ENCODE measurements around the gene COA7.

The COA7 gene

GRCh38 chr1:52668711-52669110 is 29.4 kb downstream of the COA7 start:
- Histone ChIP-seq H3K4me1 (ENCODE audit: control insufficient read depth, insufficient read depth, low read length, poor library complexity, severe bottlenecking) (peaks cover 14% of the 10 kb centered on the region), H3K9me3 (ENCODE audit: control insufficient read depth, low read length) (no peaks in the 10 kb centered on the region), H3K27ac (ENCODE audit: low read depth, low read length, severe bottlenecking) (no peak overlapping the region), H3K36me3 (ENCODE audit: control insufficient read depth, insufficient read depth, low read length) (no peaks in the 10 kb centered on the region), H3K4me3 (ENCODE audit: extremely low read depth, insufficient read depth, low read length, poor library complexity, severe bottlenecking) (no peak overlapping the region)
- WGBS, 2 experiments (ENCODE audit: insufficient coverage in 2 of 2): 83 to 100% methylated on average over 2 of the region's 2 CpGs

GRCh38 chr1:52667984-52668383 is 30.2 kb downstream of the COA7 start:
- WGBS, 2 experiments (ENCODE audit: insufficient coverage in 2 of 2): 71 to 94% methylated on average over 1 to 2 of the region's 3 CpGs
- Histone ChIP-seq H3K36me3 (ENCODE audit: control insufficient read depth, insufficient read depth, low read length) (no peaks in the 10 kb centered on the region), H3K4me3 (ENCODE audit: extremely low read depth, insufficient read depth, low read length, poor library complexity, severe bottlenecking) (no peak overlapping the region), H3K4me1 (ENCODE audit: control insufficient read depth, insufficient read depth, low read length, poor library complexity, severe bottlenecking) (peaks cover 10% of the 10 kb centered on the region), H3K9me3 (ENCODE audit: control insufficient read depth, low read length) (no peaks in the 10 kb centered on the region), H3K27ac (ENCODE audit: low read depth, low read length, severe bottlenecking) (no peak overlapping the region)

- peaks cover 7% of the 10 kb centered on the region for H3K4me1 ChIP-seq (ENCODE audit: control insufficient read depth, insufficient read depth, low read length, poor library complexity, severe bottlenecking)
- WGBS, 2 experiments (ENCODE audit: insufficient coverage in 2 of 2): 84 to 91% methylated on average over 4 of the region's 5 CpGs
- no peaks in the 10 kb centered on the region for H3K9me3 ChIP-seq (ENCODE audit: control insufficient read depth, low read length)
- H3K4me3 ChIP-seq (ENCODE audit: extremely low read depth, insufficient read depth, low read length, poor library complexity, severe bottlenecking): no peak overlapping the region
- H3K36me3 ChIP-seq (ENCODE audit: control insufficient read depth, insufficient read depth, low read length): no peaks in the 10 kb centered on the region
- no peak overlapping the region for H3K27ac ChIP-seq (ENCODE audit: low read depth, low read length, severe bottlenecking)
Observed at GRCh38 chr1:52667290-52667689, 30.9 kb downstream of the COA7 start.

- no peak overlapping the region for H3K4me3 ChIP-seq (ENCODE audit: extremely low read depth, insufficient read depth, low read length, poor library complexity, severe bottlenecking)
- H3K36me3 ChIP-seq (ENCODE audit: control insufficient read depth, insufficient read depth, low read length): no peaks in the 10 kb centered on the region
- 85 to 90% methylated on average over 6 to 7 of the region's 8 CpGs for WGBS, 2 experiments (ENCODE audit: insufficient coverage in 2 of 2)
- peaks cover 14% of the 10 kb centered on the region for H3K4me1 ChIP-seq (ENCODE audit: control insufficient read depth, insufficient read depth, low read length, poor library complexity, severe bottlenecking)
- no peaks in the 10 kb centered on the region for H3K9me3 ChIP-seq (ENCODE audit: control insufficient read depth, low read length)
- no peak overlapping the region for H3K27ac ChIP-seq (ENCODE audit: low read depth, low read length, severe bottlenecking)
Observed at GRCh38 chr1:52665006-52665941, 32.9 kb downstream of the COA7 start.

GRCh38 chr1:52663716-52664115 is 34.4 kb downstream of the COA7 start:
- H3K4me3 ChIP-seq (ENCODE audit: extremely low read depth, insufficient read depth, low read length, poor library complexity, severe bottlenecking): no peak overlapping the region
- 98 to 100% methylated on average over 3 to 4 of the region's 5 CpGs for WGBS, 2 experiments (ENCODE audit: insufficient coverage in 2 of 2)

GRCh38 chr1:52662645-52663313 is 35.4 kb downstream of the COA7 start:
- H3K36me3 ChIP-seq (ENCODE audit: control insufficient read depth, insufficient read depth, low read length): no peaks in the 10 kb centered on the region
- peak overlapping the region; percentile 95 for H3K27ac ChIP-seq (ENCODE audit: low read depth, low read length, severe bottlenecking)
- peaks cover 19% of the 10 kb centered on the region for H3K4me1 ChIP-seq (ENCODE audit: control insufficient read depth, insufficient read depth, low read length, poor library complexity, severe bottlenecking)
- no peaks in the 10 kb centered on the region for H3K9me3 ChIP-seq (ENCODE audit: control insufficient read depth, low read length)
- WGBS, 2 experiments (ENCODE audit: insufficient coverage in 2 of 2): 18 to 28% methylated on average over 9 of the region's 13 CpGs
- no peak overlapping the region for H3K4me3 ChIP-seq (ENCODE audit: extremely low read depth, insufficient read depth, low read length, poor library complexity, severe bottlenecking)

More at GRCh38 chr1:52663716-52664115, 34.4 kb downstream of the COA7 start:
- H3K36me3 ChIP-seq (ENCODE audit: control insufficient read depth, insufficient read depth, low read length): no peaks in the 10 kb centered on the region
- H3K4me1 ChIP-seq (ENCODE audit: control insufficient read depth, insufficient read depth, low read length, poor library complexity, severe bottlenecking): peaks cover 19% of the 10 kb centered on the region
- H3K27ac ChIP-seq (ENCODE audit: low read depth, low read length, severe bottlenecking): no peak overlapping the region
- H3K9me3 ChIP-seq (ENCODE audit: control insufficient read depth, low read length): no peaks in the 10 kb centered on the region

- H3K9me3 ChIP-seq (ENCODE audit: control insufficient read depth, low read length): no peaks in the 10 kb centered on the region
- H3K27ac ChIP-seq (ENCODE audit: low read depth, low read length, severe bottlenecking): peak overlapping the region; percentile 85
- no peak overlapping the region for H3K4me3 ChIP-seq (ENCODE audit: extremely low read depth, insufficient read depth, low read length, poor library complexity, severe bottlenecking)
- 89 to 90% methylated on average over 2 to 3 of the region's 3 CpGs for WGBS, 2 experiments (ENCODE audit: insufficient coverage in 2 of 2)
- peaks cover 19% of the 10 kb centered on the region for H3K4me1 ChIP-seq (ENCODE audit: control insufficient read depth, insufficient read depth, low read length, poor library complexity, severe bottlenecking)
- no peaks in the 10 kb centered on the region for H3K36me3 ChIP-seq (ENCODE audit: control insufficient read depth, insufficient read depth, low read length)
Observed at GRCh38 chr1:52660807-52661206, 37.3 kb downstream of the COA7 start.

- Histone ChIP-seq H3K4me3 (ENCODE audit: extremely low read depth, insufficient read depth, low read length, poor library complexity, severe bottlenecking) (no peak overlapping the region), H3K27ac (ENCODE audit: low read depth, low read length, severe bottlenecking) (peak overlapping the region; percentile 85), H3K36me3 (ENCODE audit: control insufficient read depth, insufficient read depth, low read length) (no peaks in the 10 kb centered on the region), H3K4me1 (ENCODE audit: control insufficient read depth, insufficient read depth, low read length, poor library complexity, severe bottlenecking) (peaks cover 12% of the 10 kb centered on the region), H3K9me3 (ENCODE audit: control insufficient read depth, low read length) (no peaks in the 10 kb centered on the region)
- WGBS, 2 experiments (ENCODE audit: insufficient coverage in 2 of 2): 31% methylated on average over 11 to 13 of the region's 13 CpGs
Observed at GRCh38 chr1:52659851-52660596, 38.1 kb downstream of the COA7 start.

- Histone ChIP-seq H3K27ac (ENCODE audit: low read depth, low read length, severe bottlenecking) (peak overlapping the region; percentile 85), H3K9me3 (ENCODE audit: control insufficient read depth, low read length) (no peaks in the 10 kb centered on the region), H3K4me3 (ENCODE audit: extremely low read depth, insufficient read depth, low read length, poor library complexity, severe bottlenecking) (no peak overlapping the region), H3K4me1 (ENCODE audit: control insufficient read depth, insufficient read depth, low read length, poor library complexity, severe bottlenecking) (peaks cover 12% of the 10 kb centered on the region), H3K36me3 (ENCODE audit: control insufficient read depth, insufficient read depth, low read length) (no peaks in the 10 kb centered on the region)
- WGBS, 2 experiments (ENCODE audit: insufficient coverage in 2 of 2): 100% methylated on average over 1 of the region's 3 CpGs
Observed at GRCh38 chr1:52659356-52659755, 38.8 kb downstream of the COA7 start.

- Histone ChIP-seq H3K27ac (ENCODE audit: low read depth, low read length, severe bottlenecking) (no peak overlapping the region), H3K4me1 (ENCODE audit: control insufficient read depth, insufficient read depth, low read length, poor library complexity, severe bottlenecking) (peaks cover 12% of the 10 kb centered on the region), H3K9me3 (ENCODE audit: control insufficient read depth, low read length) (no peaks in the 10 kb centered on the region), H3K4me3 (ENCODE audit: extremely low read depth, insufficient read depth, low read length, poor library complexity, severe bottlenecking) (no peak overlapping the region), H3K36me3 (ENCODE audit: control insufficient read depth, insufficient read depth, low read length) (no peaks in the 10 kb centered on the region)
- WGBS, 2 experiments (ENCODE audit: insufficient coverage in 2 of 2): 93 to 100% methylated on average over 1 of the region's 1 CpG
Observed at GRCh38 chr1:52658795-52659194, 39.4 kb downstream of the COA7 start.

Measured in mesodermal cell (in vitro differentiated cells).